ENCODE results near the gene SPINK4.

Gene SPINK4

GRCh38 chr9:33221568-33221884, 18.4 kb upstream of the SPINK4 start:
- no peak for DNase-seq (ENCODE audit: low read depth)
- TF ChIP-seq, protein P1, sequence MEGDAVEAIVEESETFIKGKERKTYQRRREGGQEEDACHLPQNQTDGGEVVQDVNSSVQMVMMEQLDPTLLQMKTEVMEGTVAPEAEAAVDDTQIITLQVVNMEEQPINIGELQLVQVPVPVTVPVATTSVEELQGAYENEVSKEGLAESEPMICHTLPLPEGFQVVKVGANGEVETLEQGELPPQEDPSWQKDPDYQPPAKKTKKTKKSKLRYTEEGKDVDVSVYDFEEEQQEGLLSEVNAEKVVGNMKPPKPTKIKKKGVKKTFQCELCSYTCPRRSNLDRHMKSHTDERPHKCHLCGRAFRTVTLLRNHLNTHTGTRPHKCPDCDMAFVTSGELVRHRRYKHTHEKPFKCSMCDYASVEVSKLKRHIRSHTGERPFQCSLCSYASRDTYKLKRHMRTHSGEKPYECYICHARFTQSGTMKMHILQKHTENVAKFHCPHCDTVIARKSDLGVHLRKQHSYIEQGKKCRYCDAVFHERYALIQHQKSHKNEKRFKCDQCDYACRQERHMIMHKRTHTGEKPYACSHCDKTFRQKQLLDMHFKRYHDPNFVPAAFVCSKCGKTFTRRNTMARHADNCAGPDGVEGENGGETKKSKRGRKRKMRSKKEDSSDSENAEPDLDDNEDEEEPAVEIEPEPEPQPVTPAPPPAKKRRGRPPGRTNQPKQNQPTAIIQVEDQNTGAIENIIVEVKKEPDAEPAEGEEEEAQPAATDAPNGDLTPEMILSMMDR (IDR thresholded peaks at IDR 0.05; ENCODE audit: low read depth, low read length, missing control alignments), result no peak
- H3K4me3 ChIP-seq (ENCODE audit: low read depth, low read length), result no peak overlapping the region

- no peak overlapping the region for H3K4me3 ChIP-seq (ENCODE audit: low read depth, low read length)
- TF ChIP-seq, protein P1 (IDR thresholded peaks at IDR 0.05; ENCODE audit: low read depth, low read length, missing control alignments), result no peak
- no peak for DNase-seq (ENCODE audit: low read depth)
These were observed 17.9 kb upstream of the SPINK4 start for GRCh38 chr9:33222031-33222430.

GRCh38 chr9:33223696-33224095, 16.3 kb upstream of the SPINK4 start:
- DNase-seq (ENCODE audit: low read depth), result no peak
- TF ChIP-seq, protein P1 (IDR thresholded peaks at IDR 0.05; ENCODE audit: low read depth, low read length, missing control alignments), result peak; percentile 35
- H3K4me3 ChIP-seq (ENCODE audit: low read depth, low read length), result no peak overlapping the region

GRCh38 chr9:33225319-33226147, 14.4 kb upstream of the SPINK4 start:
- TF ChIP-seq, protein P1 (IDR thresholded peaks at IDR 0.05; ENCODE audit: low read depth, low read length, missing control alignments), result peak; percentile 60
- H3K4me3 ChIP-seq (ENCODE audit: low read depth, low read length), result no peak overlapping the region
- DNase-seq (ENCODE audit: low read depth), result peak; percentile 57

DNA sequence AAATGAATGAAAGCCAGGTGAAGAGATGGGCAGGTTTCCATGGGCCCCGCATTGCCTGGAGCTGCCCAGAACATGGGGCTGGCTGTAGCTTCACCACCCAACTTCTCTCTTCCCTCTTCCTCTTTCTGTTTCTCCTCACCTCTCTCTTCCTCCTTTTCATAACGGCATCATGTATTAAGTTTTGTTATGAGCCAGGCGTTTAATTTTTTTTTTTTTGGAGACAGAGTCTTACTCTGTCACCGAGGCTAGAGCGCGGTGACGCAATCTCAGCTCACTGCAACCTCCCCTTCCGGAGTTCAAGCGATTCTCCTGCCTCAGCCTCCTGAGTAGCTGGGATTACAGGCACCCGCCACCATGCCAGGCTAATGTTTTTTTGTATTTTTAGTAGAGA, 13.0 kb upstream of the SPINK4 start:
- no peak overlapping the region for H3K4me3 ChIP-seq (ENCODE audit: low read depth, low read length)
- no peak for DNase-seq (ENCODE audit: low read depth)
- TF ChIP-seq, protein P1 (IDR thresholded peaks at IDR 0.05; ENCODE audit: low read depth, low read length, missing control alignments), result no peak

GRCh38 chr9:33227741-33228140, 12.2 kb upstream of the SPINK4 start:
- H3K4me3 ChIP-seq (ENCODE audit: low read depth, low read length), result no peak overlapping the region
- DNase-seq (ENCODE audit: low read depth), result no peak
- TF ChIP-seq, protein P1 (IDR thresholded peaks at IDR 0.05; ENCODE audit: low read depth, low read length, missing control alignments), result no peak

- no peak overlapping the region for H3K4me3 ChIP-seq (ENCODE audit: low read depth, low read length)
- DNase-seq (ENCODE audit: low read depth), result no peak
- TF ChIP-seq, protein P1 (IDR thresholded peaks at IDR 0.05; ENCODE audit: low read depth, low read length, missing control alignments), result no peak
These were observed 11.4 kb upstream of the SPINK4 start for GRCh38 chr9:33228606-33229005.
